ENCODE results near the gene YTHDF2. TPM values are rescaled to one million over a fixed set of nuclear protein-coding genes. Genes with fewer than 3 reads are reported as not detected.

Gene YTHDF2
- total and polyA plus RNA-seq, 8 donors: 9.9 to 50.5 (median 28.0) TPM

DNA sequence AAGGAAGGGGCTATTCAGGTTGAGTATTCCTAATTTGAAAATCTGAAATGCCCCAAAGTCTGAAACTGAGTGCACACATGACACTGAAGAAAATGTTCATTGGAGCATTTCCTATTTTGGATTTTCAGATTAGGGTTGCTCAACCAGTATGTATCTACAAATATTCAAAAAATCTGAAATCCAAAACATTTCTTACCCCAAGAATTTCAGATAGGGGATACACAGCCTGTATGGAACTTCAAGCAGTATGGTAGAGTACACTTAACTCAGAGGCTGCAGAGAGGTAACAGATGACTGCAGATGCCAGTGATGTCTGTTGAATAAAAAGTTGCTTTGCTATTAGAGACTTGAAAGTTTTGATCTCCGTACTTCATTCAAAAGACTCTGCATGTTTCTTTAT, 19.0 kb downstream of the YTHDF2 start:
- Histone ChIP-seq H3K27ac (peak overlapping the region in 1 of 5 donors; percentile 15), H3K4me3 (peak overlapping the region in 1 of 4 donors; percentile 7), H3K9me3 (no peaks in the 10 kb centered on the region), H3K36me3 (peaks cover 2 to 50% (median 35%) of the 10 kb centered on the region in 4 donors), H3K27me3 (no peaks in the 10 kb centered on the region), H3K4me1 (peaks cover 53 to 92% (median 77%) of the 10 kb centered on the region in 4 donors)
- DNase-seq: no peak
- WGBS, 5 donors: 24 to 45% (median 35%) methylated on average over 1 of the region's 1 CpG
- TF ChIP-seq, protein P1, sequence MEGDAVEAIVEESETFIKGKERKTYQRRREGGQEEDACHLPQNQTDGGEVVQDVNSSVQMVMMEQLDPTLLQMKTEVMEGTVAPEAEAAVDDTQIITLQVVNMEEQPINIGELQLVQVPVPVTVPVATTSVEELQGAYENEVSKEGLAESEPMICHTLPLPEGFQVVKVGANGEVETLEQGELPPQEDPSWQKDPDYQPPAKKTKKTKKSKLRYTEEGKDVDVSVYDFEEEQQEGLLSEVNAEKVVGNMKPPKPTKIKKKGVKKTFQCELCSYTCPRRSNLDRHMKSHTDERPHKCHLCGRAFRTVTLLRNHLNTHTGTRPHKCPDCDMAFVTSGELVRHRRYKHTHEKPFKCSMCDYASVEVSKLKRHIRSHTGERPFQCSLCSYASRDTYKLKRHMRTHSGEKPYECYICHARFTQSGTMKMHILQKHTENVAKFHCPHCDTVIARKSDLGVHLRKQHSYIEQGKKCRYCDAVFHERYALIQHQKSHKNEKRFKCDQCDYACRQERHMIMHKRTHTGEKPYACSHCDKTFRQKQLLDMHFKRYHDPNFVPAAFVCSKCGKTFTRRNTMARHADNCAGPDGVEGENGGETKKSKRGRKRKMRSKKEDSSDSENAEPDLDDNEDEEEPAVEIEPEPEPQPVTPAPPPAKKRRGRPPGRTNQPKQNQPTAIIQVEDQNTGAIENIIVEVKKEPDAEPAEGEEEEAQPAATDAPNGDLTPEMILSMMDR (IDR thresholded peaks at IDR 0.05): no peak
- TF ChIP-seq POLR2A (IDR thresholded peaks at IDR 0.05): no peak
- no peak for TF ChIP-seq POLR2AphosphoS5 (IDR thresholded peaks at IDR 0.05)
- TF ChIP-seq EP300 (IDR thresholded peaks at IDR 0.05): no peak
- intact Hi-C loops (cut with DNase I; ENCODE audit: low total_unique reads): no loop called here

DNA sequence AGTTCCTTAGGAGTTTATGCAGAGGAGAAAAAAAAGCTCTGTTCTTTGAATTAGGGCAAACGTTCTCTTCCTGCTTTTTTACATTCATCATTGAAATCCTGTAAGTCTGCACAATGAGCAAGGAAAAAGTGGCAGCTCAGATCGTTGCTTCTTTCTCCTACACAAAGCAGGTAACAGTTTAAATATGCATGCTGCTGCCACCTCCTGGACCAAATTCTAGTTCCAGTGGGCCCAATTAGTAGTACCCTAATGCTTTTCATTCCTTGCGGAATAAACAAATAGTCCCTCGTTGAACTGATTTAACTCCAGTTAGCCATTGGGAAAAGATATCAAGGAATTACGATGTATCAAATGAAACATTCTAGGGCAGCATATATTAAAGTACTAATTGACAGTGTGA, 20.1 kb downstream of the YTHDF2 start:
- H3K9me3 ChIP-seq: no peaks in the 10 kb centered on the region
- peak in 1 of 2 donors; percentile 21 for DNase-seq
- H3K27me3 ChIP-seq: no peaks in the 10 kb centered on the region
- peaks cover 2 to 60% (median 45%) of the 10 kb centered on the region in 4 donors for H3K36me3 ChIP-seq
- peaks cover 43 to 81% (median 70%) of the 10 kb centered on the region in 4 donors for H3K4me1 ChIP-seq
- H3K4me3 ChIP-seq: no peak overlapping the region
- TF ChIP-seq, protein P1 (IDR thresholded peaks at IDR 0.05): no peak
- TF ChIP-seq POLR2AphosphoS5 (IDR thresholded peaks at IDR 0.05): no peak
- TF ChIP-seq POLR2A (IDR thresholded peaks at IDR 0.05): no peak
- no peak for TF ChIP-seq EP300 (IDR thresholded peaks at IDR 0.05)
- H3K27ac ChIP-seq: no peak overlapping the region
- 24 to 36% (median 32%) methylated on average over 5 of the region's 5 CpGs for WGBS, 5 donors
- intact Hi-C loops (cut with DNase I; ENCODE audit: low total_unique reads): no loop called here

DNA sequence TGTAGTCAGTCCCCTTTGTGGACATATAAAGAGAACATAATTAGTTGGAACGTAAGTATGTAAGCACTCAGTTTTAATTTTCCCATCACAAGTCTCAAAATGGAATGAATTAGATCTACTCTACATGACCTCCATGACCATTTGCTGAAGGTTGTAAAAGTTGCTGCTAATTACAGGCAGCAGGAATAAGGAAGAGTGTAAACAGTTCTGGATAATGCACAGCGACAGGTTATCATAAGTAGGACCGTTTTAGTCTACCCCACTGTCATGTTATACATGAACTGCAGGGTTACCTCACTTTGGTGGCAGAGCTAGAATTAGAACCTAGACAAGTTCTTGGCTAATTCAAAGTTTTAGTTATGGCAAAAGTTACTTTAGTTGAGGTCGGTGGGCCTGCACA, 21.7 kb downstream of the YTHDF2 start:
- peaks cover 0 to 59% (median 41%) of the 10 kb centered on the region in 4 donors for H3K36me3 ChIP-seq
- intact Hi-C loops (cut with DNase I; ENCODE audit: low total_unique reads): no loop called here
- 66 to 69% (median 68%) methylated on average over 4 of the region's 4 CpGs for whole genome bisulfite sequencing, 5 donors
- H3K27ac ChIP-seq: no peak overlapping the region
- no peak for TF ChIP-seq POLR2A (IDR thresholded peaks at IDR 0.05)
- no peak for TF ChIP-seq EP300 (IDR thresholded peaks at IDR 0.05)
- no peak for TF ChIP-seq POLR2AphosphoS5 (IDR thresholded peaks at IDR 0.05)
- TF ChIP-seq, protein P1 (IDR thresholded peaks at IDR 0.05): no peak
- no peaks in the 10 kb centered on the region for H3K9me3 ChIP-seq
- no peak overlapping the region for H3K4me3 ChIP-seq
- no peaks in the 10 kb centered on the region for H3K27me3 ChIP-seq
- DNase-seq: no peak
- H3K4me1 ChIP-seq: peaks cover 34 to 78% (median 61%) of the 10 kb centered on the region in 4 donors

DNA sequence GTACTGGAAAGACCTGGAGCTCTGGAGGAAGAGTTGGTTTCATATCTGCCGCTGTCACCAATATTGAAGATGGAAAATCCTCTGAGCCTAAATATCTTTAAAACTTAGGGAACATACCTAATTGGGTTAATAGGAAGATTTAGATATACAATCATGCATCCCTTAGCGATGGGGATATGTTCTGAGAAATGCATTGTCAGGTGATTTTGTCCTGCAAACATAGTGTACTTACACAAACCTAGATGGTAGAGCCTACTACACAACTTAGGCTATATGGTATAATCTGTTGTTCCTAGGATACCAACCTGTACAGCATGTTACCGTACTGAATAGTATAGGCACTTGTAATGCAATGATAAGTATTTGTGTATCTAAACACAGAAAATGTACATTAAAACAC, 22.5 kb downstream of the YTHDF2 start:
- H3K27ac ChIP-seq: no peak overlapping the region
- TF ChIP-seq EP300 (IDR thresholded peaks at IDR 0.05) (no peak), POLR2A (IDR thresholded peaks at IDR 0.05) (no peak), POLR2AphosphoS5 (IDR thresholded peaks at IDR 0.05) (no peak)
- TF ChIP-seq, protein P1 (IDR thresholded peaks at IDR 0.05): no peak
- no peak overlapping the region for H3K4me3 ChIP-seq
- peaks cover 26 to 71% (median 54%) of the 10 kb centered on the region in 4 donors for H3K4me1 ChIP-seq
- H3K36me3 ChIP-seq: peaks cover 0 to 55% (median 40%) of the 10 kb centered on the region in 4 donors
- no peaks in the 10 kb centered on the region for H3K9me3 ChIP-seq
- no peaks in the 10 kb centered on the region for H3K27me3 ChIP-seq
- 90 to 95% (median 94%) methylated on average over 3 of the region's 3 CpGs for WGBS, 5 donors
- intact Hi-C loops (cut with DNase I; ENCODE audit: low total_unique reads): no loop called here
- no peak for DNase-seq
